Mammary epithelial cell (primary cell): ENCODE measurements around the gene MIA.
A peak's percentile ranks its signal among the peaks of the same experiment; 100 is the strongest.

ENCODE experiments used
- EZH2 ChIP-seq: IDR thresholded peaks from 2 replicates; pipeline ENCODE4 v1.6.1; 2012; ENCODE audit warnings: low read length, inconsistent platforms, borderline replicate concordance
- TF ChIP-seq, protein P1 (sequence below), 2 donors: IDR thresholded peaks in 1 of 2; conservative IDR thresholded peaks in 1 of 2; 2 replicates each; pipeline ENCODE4 v1.5.1; 2011 to 2012; ENCODE audit warnings: inconsistent platforms in 2 of 2, low read length in 2 of 2, mild to moderate bottlenecking in 2 of 2, control low read depth in 1 of 2, low read depth in 1 of 2; ENCODE audit not compliant: insufficient read depth in 1 of 2; ENCODE audit errors: extremely low read depth in 1 of 2

DNA sequence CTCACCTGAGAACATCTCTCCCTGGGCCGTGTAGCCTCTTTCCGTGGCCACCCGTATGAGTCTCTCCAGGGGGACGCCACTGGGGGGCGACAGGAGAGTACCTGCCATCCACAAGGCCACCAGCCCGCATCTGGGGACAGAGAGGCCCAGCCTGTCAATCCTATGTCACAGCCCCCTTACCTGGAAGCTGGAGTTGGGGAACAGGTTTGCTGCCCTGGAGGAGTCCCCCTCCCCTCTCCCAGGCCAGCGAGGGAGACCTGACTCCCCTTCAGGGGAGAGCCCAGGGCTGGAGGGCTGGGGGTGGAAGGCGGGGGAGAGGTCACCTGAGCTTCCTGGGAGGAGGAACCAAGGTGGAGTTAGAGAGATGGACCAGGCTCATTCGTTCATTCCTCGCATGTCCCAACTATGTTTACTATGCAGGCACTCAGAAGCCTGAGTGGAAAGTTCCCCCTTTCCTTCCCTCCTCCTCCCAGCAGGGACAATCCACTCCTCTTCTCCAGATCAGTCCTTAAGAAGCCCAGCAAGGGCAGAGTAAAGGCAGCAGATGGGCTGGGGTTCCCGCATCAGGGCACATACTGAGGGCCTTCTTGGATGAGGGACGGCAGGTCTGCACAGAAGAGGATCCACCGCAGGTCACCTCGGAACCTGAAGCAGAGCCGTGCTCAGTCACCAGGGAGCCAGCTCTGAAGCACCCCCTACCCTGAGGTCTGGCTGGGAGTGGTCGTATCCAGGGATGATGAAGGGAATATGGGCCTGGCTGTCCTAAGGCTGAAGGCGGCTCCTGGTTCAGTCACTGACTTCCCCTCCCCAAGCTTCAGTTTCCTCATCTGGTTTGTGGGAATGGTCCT is 30.5 kb upstream of the MIA start:
- TF ChIP-seq EZH2: no peak
- TF ChIP-seq, protein P1, sequence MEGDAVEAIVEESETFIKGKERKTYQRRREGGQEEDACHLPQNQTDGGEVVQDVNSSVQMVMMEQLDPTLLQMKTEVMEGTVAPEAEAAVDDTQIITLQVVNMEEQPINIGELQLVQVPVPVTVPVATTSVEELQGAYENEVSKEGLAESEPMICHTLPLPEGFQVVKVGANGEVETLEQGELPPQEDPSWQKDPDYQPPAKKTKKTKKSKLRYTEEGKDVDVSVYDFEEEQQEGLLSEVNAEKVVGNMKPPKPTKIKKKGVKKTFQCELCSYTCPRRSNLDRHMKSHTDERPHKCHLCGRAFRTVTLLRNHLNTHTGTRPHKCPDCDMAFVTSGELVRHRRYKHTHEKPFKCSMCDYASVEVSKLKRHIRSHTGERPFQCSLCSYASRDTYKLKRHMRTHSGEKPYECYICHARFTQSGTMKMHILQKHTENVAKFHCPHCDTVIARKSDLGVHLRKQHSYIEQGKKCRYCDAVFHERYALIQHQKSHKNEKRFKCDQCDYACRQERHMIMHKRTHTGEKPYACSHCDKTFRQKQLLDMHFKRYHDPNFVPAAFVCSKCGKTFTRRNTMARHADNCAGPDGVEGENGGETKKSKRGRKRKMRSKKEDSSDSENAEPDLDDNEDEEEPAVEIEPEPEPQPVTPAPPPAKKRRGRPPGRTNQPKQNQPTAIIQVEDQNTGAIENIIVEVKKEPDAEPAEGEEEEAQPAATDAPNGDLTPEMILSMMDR (conservative IDR thresholded peaks at IDR 0.05 in 1 of 2, IDR thresholded peaks at IDR 0.05 in 1 of 2; ENCODE audit: extremely low read depth in 1 of 2, insufficient read depth in 1 of 2, low read depth in 1 of 2, low read length in 2 of 2): peak in 1 of 2 donors; percentile 4
